ENCODE data around the gene NUP155. TPM values are rescaled to one million over a fixed set of nuclear protein-coding genes. Genes with fewer than 3 reads are reported as not detected.
"Not testable (repeated sequence)": the region's sequence is repeated elsewhere in the genome, so short reads cannot be mapped to it uniquely, and the experiment has no call there.

Gene NUP155
- total RNA-seq, result 17.1 TPM
- long read RNA-seq, full-length matches to known transcripts, result 13 of 18 reads
- long read RNA-seq, partial matches to known transcripts, result 2 of 18 reads
- long read RNA-seq, other reads (novel, unspliced or antisense), result 3 of 18 reads

- H3K9me3 ChIP-seq, result no peaks in the 10 kb centered on the region
- H3K4me3 ChIP-seq, result peak within 1 kb of the TSS; percentile 78
- ATAC-seq (peak; percentile 99), DNase-seq (peak; percentile 95)
- no peaks in the 10 kb centered on the region for H3K27me3 ChIP-seq
- no peak for TF ChIP-seq CTCF (IDR thresholded peaks at IDR 0.05)
- H3K27ac ChIP-seq, result peak within 1 kb of the TSS; percentile 81
- H3K4me1 ChIP-seq, result peaks cover 22% of the 10 kb centered on the region
- H3K36me3 ChIP-seq, result no peaks in the 10 kb centered on the region
- intact Hi-C loops (cut with DNase I), result no loop called here
These were observed at the start of gene NUP155 for GRCh38 chr5:37370864-37371726. NUP155 (minus strand) TSS chr5:37371106; CDS start chr5:37370977, 129 bp downstream.

GRCh38 chr5:37417347-37417746 is 46.4 kb upstream of the NUP155 start:
- intact Hi-C loops (cut with DNase I), result no loop called here
- Histone ChIP-seq H3K36me3 (peaks cover 42% of the 10 kb centered on the region), H3K4me1 (no peaks in the 10 kb centered on the region), H3K9me3 (no peaks in the 10 kb centered on the region), H3K27ac (no peak overlapping the region), H3K4me3 (no peak overlapping the region), H3K27me3 (no peaks in the 10 kb centered on the region)
- no peak for DNase-seq
- ATAC-seq, result no peak
- TF ChIP-seq CTCF (IDR thresholded peaks at IDR 0.05), result no peak

GRCh38 chr5:37415456-37415855 is 44.5 kb upstream of the NUP155 start:
- peaks cover 39% of the 10 kb centered on the region for H3K36me3 ChIP-seq
- H3K27ac ChIP-seq; H3K4me3 ChIP-seq; H3K4me1 ChIP-seq; H3K9me3 ChIP-seq; H3K27me3 ChIP-seq; DNase-seq; intact Hi-C loops (cut with DNase I); ATAC-seq: not testable (repeated sequence)

- Histone ChIP-seq H3K4me1 (no peaks in the 10 kb centered on the region), H3K27ac (no peak overlapping the region), H3K27me3 (no peaks in the 10 kb centered on the region), H3K9me3 (no peaks in the 10 kb centered on the region), H3K36me3 (peaks cover 41% of the 10 kb centered on the region), H3K4me3 (no peak overlapping the region)
- TF ChIP-seq CTCF (IDR thresholded peaks at IDR 0.05), result no peak
- no peak for DNase-seq
- ATAC-seq, result no peak
- intact Hi-C loops (cut with DNase I), result no loop called here
These were observed 41.6 kb upstream of the NUP155 start for GRCh38 chr5:37412515-37412914.

GRCh38 chr5:37400501-37400900 is 29.6 kb upstream of the NUP155 start:
- ATAC-seq, result no peak
- H3K4me1 ChIP-seq, result no peaks in the 10 kb centered on the region
- no peak overlapping the region for H3K27ac ChIP-seq
- H3K36me3 ChIP-seq, result peaks cover 60% of the 10 kb centered on the region
- H3K27me3 ChIP-seq, result no peaks in the 10 kb centered on the region
- intact Hi-C loops (cut with DNase I), result no loop called here
- H3K4me3 ChIP-seq, result no peak overlapping the region
- H3K9me3 ChIP-seq, result no peaks in the 10 kb centered on the region
- TF ChIP-seq CTCF (IDR thresholded peaks at IDR 0.05), result no peak
- no peak for DNase-seq

- ATAC-seq (no peak), DNase-seq (no peak)
- intact Hi-C loops (cut with DNase I), result no loop called here
- H3K4me3 ChIP-seq, result no peak overlapping the region
- TF ChIP-seq CTCF (IDR thresholded peaks at IDR 0.05), result no peak
- no peak overlapping the region for H3K27ac ChIP-seq
- no peaks in the 10 kb centered on the region for H3K4me1 ChIP-seq
- no peaks in the 10 kb centered on the region for H3K9me3 ChIP-seq
- peaks cover 77% of the 10 kb centered on the region for H3K36me3 ChIP-seq
- no peaks in the 10 kb centered on the region for H3K27me3 ChIP-seq
These were observed 25.4 kb upstream of the NUP155 start for GRCh38 chr5:37396352-37396751.
